Mucosa of descending colon (tissue), 3 donors: Measurements from ENCODE around the gene GABRR2. TPM values are rescaled to one million over a fixed set of nuclear protein-coding genes. Genes with fewer than 3 reads are reported as not detected.

ENCODE experiments used
- ATAC-seq: fragments of 200-7000 bp; cut with Tn5 transposase; one replicate; pipeline ENCODE4 v1.9.1; 2020; ENCODE audit warnings: mild to moderate bottlenecking, moderate library complexity
- DNase-seq, 3 donors: peaks; one replicate each; pipeline ENCODE4 v3.0.0-alpha.2; 2020
- H3K36me3 ChIP-seq: fragments of 200-600 bp; one replicate; pipeline ENCODE4 v1.8.0; 2021; ENCODE audit warnings: low read depth, mild to moderate bottlenecking
- H3K4me1 ChIP-seq: fragments of 200-600 bp; one replicate; pipeline ENCODE4 v1.8.0; 2021; ENCODE audit warnings: low read depth, mild to moderate bottlenecking
- H3K4me3 ChIP-seq: fragments of 200-600 bp; one replicate; pipeline ENCODE4 v1.8.0; 2021; ENCODE audit warnings: mild to moderate bottlenecking
- H3K9me3 ChIP-seq: fragments of 200-600 bp; one replicate; pipeline ENCODE4 v1.8.0; 2021; ENCODE audit warnings: mild to moderate bottlenecking
- CTCF ChIP-seq: fragments of 200-600 bp; IDR thresholded peaks from one replicate; pipeline ENCODE4 v1.8.0; 2022; ENCODE audit warnings: antibody characterized with exemption, mild to moderate bottlenecking
- intact Hi-C, 2 donors: fragments of 100-400 bp; cut with DNase I in 1 of 2; cut with micrococcal nuclease in 1 of 2; formaldehyde crosslinking; loops; one replicate each; pipeline versions ENCODE4 v1.11.0 to v1.11.1; 2022; cut with DNase I, micrococcal nuclease
- total RNA-seq, 3 donors: library from RNA; stranded (reverse); fragmentation: NEBNext Ultra II Directional in 2 of 3; extraction: Animal tissue kit (Norgen Biotek cat#: 25700) in 2 of 3; gene quantifications; one replicate each; pipeline versions ENCODE4 v1.2.1 to v1.2.4, GENCODE V29; 2021 to 2023
- donor health status: DM: no; HTN: no; CAD: no; lungs with moderate emphysema.
- donor health status: DM: no; HTN: no; CAD: no.
- donor health status: DM: no; HTN: yes; CAD: no.

The GABRR2 gene
- total RNA-seq, 3 donors from 2014 or later, result 0.63 to 2.4 (median 0.72) TPM

- H3K4me3 ChIP-seq, result no peak overlapping the region
- TF ChIP-seq CTCF, result no peak
- DNase-seq, result no peak
- no peaks in the 10 kb centered on the region for H3K36me3 ChIP-seq
- no peaks in the 10 kb centered on the region for H3K4me1 ChIP-seq
- intact Hi-C loops, result no loop called here
- ATAC-seq, result no peak
- no peaks in the 10 kb centered on the region for H3K9me3 ChIP-seq
Measured at GRCh38 chr6:89287351-89288028, 27.6 kb downstream of the GABRR2 start.

- no peak for ATAC-seq
- TF ChIP-seq CTCF, result no peak
- no peak for DNase-seq
- no peaks in the 10 kb centered on the region for H3K36me3 ChIP-seq
- no peak overlapping the region for H3K4me3 ChIP-seq
- no peaks in the 10 kb centered on the region for H3K4me1 ChIP-seq
- intact Hi-C loops, result no loop called here
- H3K9me3 ChIP-seq, result no peaks in the 10 kb centered on the region
Measured at GRCh38 chr6:89286516-89286915, 28.6 kb downstream of the GABRR2 start.

GRCh38 chr6:89284963-89285735, 29.9 kb downstream of the GABRR2 start:
- Histone ChIP-seq H3K4me1 (no peaks in the 10 kb centered on the region), H3K9me3 (no peaks in the 10 kb centered on the region), H3K4me3 (no peak overlapping the region), H3K36me3 (no peaks in the 10 kb centered on the region)
- no peak for ATAC-seq
- intact Hi-C loops, result no loop called here
- TF ChIP-seq CTCF, result no peak
- DNase-seq, result no peak

GRCh38 chr6:89284081-89284480, 31.0 kb downstream of the GABRR2 start:
- no peak for DNase-seq
- Histone ChIP-seq H3K4me1 (no peaks in the 10 kb centered on the region), H3K36me3 (no peaks in the 10 kb centered on the region), H3K4me3 (no peak overlapping the region), H3K9me3 (no peaks in the 10 kb centered on the region)
- no peak for ATAC-seq
- no peak for TF ChIP-seq CTCF
- intact Hi-C loops, result no loop called here

GRCh38 chr6:89282749-89283148, 32.4 kb downstream of the GABRR2 start:
- Histone ChIP-seq H3K36me3 (no peaks in the 10 kb centered on the region), H3K4me1 (no peaks in the 10 kb centered on the region), H3K9me3 (no peaks in the 10 kb centered on the region), H3K4me3 (no peak overlapping the region)
- TF ChIP-seq CTCF, result no peak
- DNase-seq (no peak), ATAC-seq (no peak)
- intact Hi-C loops, result no loop called here
